Stimulated activated effector memory CD8-positive, alpha-beta T cell treated with anti-CD3 and anti-CD28 coated beads, Interleukin-12 subunit alpha, Interleukin-12 subunit beta, amount 100 ng/mL, for 72 hours (primary cell): ENCODE results near the gene TAF1B.
"Not testable (repeated sequence)": the region's sequence is repeated elsewhere in the genome, so short reads cannot be mapped to it uniquely, and the experiment has no call there.

Experiments used
- ATAC-seq: fragments of 150-1000 bp; cut with Tn5 transposase; 2 replicates; pipeline ENCODE4 v1.10.0; 2021
- DNase-seq, 2 donors: peaks; one replicate each; pipeline ENCODE4 v3.0.0; 2021 to 2022; ENCODE audit warnings: low spot score in 2 of 2
- H3K27ac Mint-ChIP-seq: one replicate; pipeline ENCODE4 v1.8.0; 2022; ENCODE audit warnings: mild to moderate bottlenecking, mixed read lengths
- H3K36me3 Mint-ChIP-seq: one replicate; pipeline ENCODE4 v1.8.0; 2022; ENCODE audit warnings: mild to moderate bottlenecking, mixed read lengths
- H3K4me1 Mint-ChIP-seq: one replicate; pipeline ENCODE4 v1.8.0; 2022; ENCODE audit warnings: mixed read lengths
- H3K4me3 Mint-ChIP-seq: one replicate; pipeline ENCODE4 v1.8.0; 2022; ENCODE audit warnings: mild to moderate bottlenecking, mixed read lengths
- H3K9me3 Mint-ChIP-seq: one replicate; pipeline ENCODE4 v1.8.0; 2022; ENCODE audit warnings: mixed read lengths

TAF1B gene

GRCh38 chr2:9837451-9837850 is 5.8 kb upstream of the TAF1B start:
- no peaks in the 10 kb centered on the region for H3K9me3 Mint-ChIP-seq
- H3K27ac Mint-ChIP-seq: no peak overlapping the region
- no peak for ATAC-seq
- no peaks in the 10 kb centered on the region for H3K36me3 Mint-ChIP-seq
- DNase-seq: no peak
- H3K4me1 Mint-ChIP-seq: peaks cover 3% of the 10 kb centered on the region
- H3K4me3 Mint-ChIP-seq: no peak overlapping the region

GRCh38 chr2:9838391-9838790 is 4.9 kb upstream of the TAF1B start:
- ATAC-seq (no peak), DNase-seq (no peak)
- H3K9me3 Mint-ChIP-seq: no peaks in the 10 kb centered on the region
- no peak overlapping the region for H3K4me3 Mint-ChIP-seq
- H3K36me3 Mint-ChIP-seq: peaks cover 7% of the 10 kb centered on the region
- peaks cover 11% of the 10 kb centered on the region for H3K4me1 Mint-ChIP-seq
- H3K27ac Mint-ChIP-seq: no peak overlapping the region

- peak overlapping the region; percentile 97 for H3K4me3 Mint-ChIP-seq
- no peaks in the 10 kb centered on the region for H3K9me3 Mint-ChIP-seq
- peaks cover 46% of the 10 kb centered on the region for H3K4me1 Mint-ChIP-seq
- peaks cover 49% of the 10 kb centered on the region for H3K36me3 Mint-ChIP-seq
- DNase-seq (no peak), ATAC-seq (no peak)
- H3K27ac Mint-ChIP-seq: peak overlapping the region; percentile 98
These were observed 616 bp upstream of the TAF1B start for GRCh38 chr2:9842487-9843228.

GRCh38 chr2:9844036-9844483 is 786 bp downstream of the TAF1B start:
- ATAC-seq: peak; percentile 2
- peak overlapping the region; percentile 97 for H3K4me3 Mint-ChIP-seq
- peaks cover 47% of the 10 kb centered on the region for H3K4me1 Mint-ChIP-seq
- peak overlapping the region; percentile 98 for H3K27ac Mint-ChIP-seq
- peak in 1 of 2 donors; percentile 63 for DNase-seq
- H3K9me3 Mint-ChIP-seq: no peaks in the 10 kb centered on the region
- peaks cover 62% of the 10 kb centered on the region for H3K36me3 Mint-ChIP-seq

- Mint-ChIP-seq H3K4me1 (peaks cover 47% of the 10 kb centered on the region), H3K9me3 (no peaks in the 10 kb centered on the region), H3K4me3 (peak overlapping the region; percentile 97), H3K36me3 (peaks cover 67% of the 10 kb centered on the region), H3K27ac (peak overlapping the region; percentile 98)
- no peak for DNase-seq
- ATAC-seq: peak; percentile 75
These were observed 1.3 kb downstream of the TAF1B start for GRCh38 chr2:9844576-9844975.

- no peaks in the 10 kb centered on the region for H3K9me3 Mint-ChIP-seq
- no peak for ATAC-seq
- no peak overlapping the region for H3K4me3 Mint-ChIP-seq
- DNase-seq: no peak
- peaks cover 47% of the 10 kb centered on the region for H3K4me1 Mint-ChIP-seq
- peaks cover 87% of the 10 kb centered on the region for H3K36me3 Mint-ChIP-seq
- H3K27ac Mint-ChIP-seq: no peak overlapping the region
These were observed 3.3 kb downstream of the TAF1B start for GRCh38 chr2:9846554-9846953.

GRCh38 chr2:9847140-9847539 is 3.9 kb downstream of the TAF1B start:
- Mint-ChIP-seq H3K36me3 (peaks cover 93% of the 10 kb centered on the region), H3K9me3 (no peaks in the 10 kb centered on the region), H3K4me1 (peaks cover 47% of the 10 kb centered on the region), H3K4me3 (no peak overlapping the region), H3K27ac (no peak overlapping the region)
- DNase-seq (no peak), ATAC-seq (no peak)

- Mint-ChIP-seq H3K4me3 (no peak overlapping the region), H3K36me3 (peaks cover 99% of the 10 kb centered on the region), H3K9me3 (no peaks in the 10 kb centered on the region), H3K27ac (peak overlapping the region; percentile 44), H3K4me1 (no peaks in the 10 kb centered on the region)
- no peak for DNase-seq
- no peak for ATAC-seq
These were observed 9.6 kb downstream of the TAF1B start for GRCh38 chr2:9852881-9853280.

GRCh38 chr2:9857814-9858729 is 14.8 kb downstream of the TAF1B start:
- no peaks in the 10 kb centered on the region for H3K4me1 Mint-ChIP-seq
- ATAC-seq (no peak), DNase-seq (no peak)
- peaks cover 63% of the 10 kb centered on the region for H3K36me3 Mint-ChIP-seq
- no peak overlapping the region for H3K4me3 Mint-ChIP-seq
- no peak overlapping the region for H3K27ac Mint-ChIP-seq
- peaks cover 5% of the 10 kb centered on the region for H3K9me3 Mint-ChIP-seq

GRCh38 chr2:9858730-9859068 is 15.4 kb downstream of the TAF1B start:
- Mint-ChIP-seq H3K4me1 (no peaks in the 10 kb centered on the region), H3K36me3 (peaks cover 57% of the 10 kb centered on the region), H3K4me3 (no peak overlapping the region), H3K27ac (no peak overlapping the region), H3K9me3 (peaks cover 5% of the 10 kb centered on the region)
- ATAC-seq (no peak), DNase-seq (no peak)

GRCh38 chr2:9860922-9861580 is 17.8 kb downstream of the TAF1B start:
- not testable (repeated sequence) for DNase-seq, H3K4me1 Mint-ChIP-seq, ATAC-seq, H3K9me3 Mint-ChIP-seq, H3K27ac Mint-ChIP-seq, H3K4me3 Mint-ChIP-seq
- H3K36me3 Mint-ChIP-seq: peaks cover 33% of the 10 kb centered on the region

GRCh38 chr2:9867881-9868280 is 24.6 kb downstream of the TAF1B start:
- ATAC-seq (no peak), DNase-seq (no peak)
- H3K27ac Mint-ChIP-seq: peak overlapping the region; percentile 0
- H3K4me3 Mint-ChIP-seq: no peak overlapping the region
- no peaks in the 10 kb centered on the region for H3K4me1 Mint-ChIP-seq
- no peaks in the 10 kb centered on the region for H3K9me3 Mint-ChIP-seq
- H3K36me3 Mint-ChIP-seq: peaks cover 43% of the 10 kb centered on the region

GRCh38 chr2:9873337-9873736 is 30.1 kb downstream of the TAF1B start:
- DNase-seq (no peak), ATAC-seq (no peak)
- no peak overlapping the region for H3K4me3 Mint-ChIP-seq
- H3K9me3 Mint-ChIP-seq: no peaks in the 10 kb centered on the region
- H3K4me1 Mint-ChIP-seq: peaks cover 5% of the 10 kb centered on the region
- peaks cover 88% of the 10 kb centered on the region for H3K36me3 Mint-ChIP-seq
- no peak overlapping the region for H3K27ac Mint-ChIP-seq

- no peak overlapping the region for H3K4me3 Mint-ChIP-seq
- H3K36me3 Mint-ChIP-seq: peaks cover 74% of the 10 kb centered on the region
- no peak for ATAC-seq
- H3K9me3 Mint-ChIP-seq: no peaks in the 10 kb centered on the region
- no peak for DNase-seq
- H3K4me1 Mint-ChIP-seq: peaks cover 5% of the 10 kb centered on the region
- H3K27ac Mint-ChIP-seq: peak overlapping the region; percentile 4
These were observed 33.8 kb downstream of the TAF1B start for GRCh38 chr2:9877026-9877425.

GRCh38 chr2:9877726-9878125 is 34.5 kb downstream of the TAF1B start:
- Mint-ChIP-seq H3K27ac (peak overlapping the region; percentile 4), H3K36me3 (peaks cover 73% of the 10 kb centered on the region)
- DNase-seq: no peak

More at GRCh38 chr2:9877726-9878125, 34.5 kb downstream of the TAF1B start:
- Mint-ChIP-seq H3K4me3 (no peak overlapping the region), H3K4me1 (peaks cover 5% of the 10 kb centered on the region), H3K9me3 (no peaks in the 10 kb centered on the region)
- no peak for ATAC-seq
